Activated naive CD4-positive, alpha-beta T cell treated with anti-CD3 and anti-CD28 coated beads for 36 hours (primary cell): Measurements from ENCODE around the gene SLC9A1. TPM values are rescaled to one million over a fixed set of nuclear protein-coding genes. Genes with fewer than 3 reads are reported as not detected.

Experiments used
- CTCF ChIA-PET: fragments of 350-600 bp; sonication (Branson Sonifier 250); formaldehyde crosslinking; loops from one replicate; lab custom pipeline; 2021; ENCODE audit warnings: antibody characterized with exemption; lab: Charles Lee
- DNase-seq: peaks from one replicate; pipeline ENCODE4 v3.0.0-alpha.2; 2020
- H3K27ac Mint-ChIP-seq: one replicate; pipeline ENCODE4 v1.8.0; 2021; ENCODE audit warnings: mild to moderate bottlenecking, mixed read lengths
- H3K27me3 Mint-ChIP-seq: one replicate; pipeline ENCODE4 v1.8.0; 2021; ENCODE audit warnings: low read depth, mixed read lengths
- H3K36me3 Mint-ChIP-seq: one replicate; pipeline ENCODE4 v1.8.0; 2021; ENCODE audit warnings: low read depth, mixed read lengths
- H3K4me1 Mint-ChIP-seq: one replicate; pipeline ENCODE4 v1.8.0; 2021; ENCODE audit warnings: low read depth, mixed read lengths
- H3K4me3 Mint-ChIP-seq: one replicate; pipeline ENCODE4 v1.8.0; 2021; ENCODE audit warnings: mild to moderate bottlenecking, moderate library complexity, mixed read lengths
- H3K9me3 Mint-ChIP-seq: one replicate; pipeline ENCODE4 v1.8.0; 2021; ENCODE audit warnings: mixed read lengths
- intact Hi-C: fragments of 100-400 bp; cut with micrococcal nuclease; formaldehyde crosslinking; loops from one replicate; pipeline ENCODE4 v1.15.1; 2023
- total RNA-seq, 2 experiments: library from RNA; stranded (reverse); gene quantifications; one replicate each; pipeline ENCODE4 v1.2.3, GENCODE V29; 2021

The SLC9A1 gene
- total RNA-seq, 2 experiments from 2014 or later: 15.4 to 16.5 TPM

DNA sequence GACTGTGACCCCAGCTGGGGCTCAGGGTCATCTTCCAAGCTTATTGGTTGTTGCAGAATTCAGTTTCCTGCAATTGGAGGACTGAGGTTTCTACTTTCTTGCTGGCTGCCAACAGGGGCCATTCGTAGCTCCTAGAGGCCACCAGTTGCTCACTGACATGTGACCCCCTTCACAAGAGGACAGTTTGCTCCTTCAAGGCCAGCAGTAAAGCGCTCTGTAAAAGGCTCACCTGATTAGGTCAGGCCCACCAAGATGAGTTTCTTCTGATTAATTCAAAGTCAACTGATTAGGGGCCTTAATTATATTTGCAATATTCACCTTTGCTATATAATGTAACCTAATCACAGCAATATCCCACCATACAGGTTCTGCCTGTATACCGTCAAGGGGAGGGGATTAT lies 68.9 kb downstream of the SLC9A1 start:
- no peak overlapping the region for H3K27ac Mint-ChIP-seq
- no peak for DNase-seq
- H3K4me1 Mint-ChIP-seq: peaks cover 5% of the 10 kb centered on the region
- H3K4me3 Mint-ChIP-seq: no peak overlapping the region
- peaks cover 2% of the 10 kb centered on the region for H3K9me3 Mint-ChIP-seq
- intact Hi-C loops: no loop called here
- no peaks in the 10 kb centered on the region for H3K36me3 Mint-ChIP-seq
- H3K27me3 Mint-ChIP-seq: no peaks in the 10 kb centered on the region
- CTCF ChIA-PET: no interaction called here

DNA sequence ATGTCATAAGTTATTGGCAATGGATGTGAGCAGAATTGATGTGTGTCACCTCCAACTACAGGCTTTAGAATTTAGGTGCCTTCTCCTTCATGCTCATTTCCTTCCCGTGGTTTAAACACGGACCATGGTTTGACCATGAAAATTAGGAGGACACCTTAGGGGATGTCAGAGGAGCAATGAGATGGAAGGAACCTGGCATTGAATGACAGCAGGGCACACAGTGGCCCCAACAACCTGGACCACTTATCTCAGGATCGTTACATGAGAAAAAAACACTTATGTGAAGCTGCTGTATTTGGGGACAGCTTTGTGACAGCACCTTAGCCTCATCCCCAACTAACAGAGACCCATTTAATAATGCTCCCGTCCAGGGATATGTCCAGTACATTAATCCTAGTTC lies 70.8 kb downstream of the SLC9A1 start:
- no peak overlapping the region for H3K27ac Mint-ChIP-seq
- H3K4me1 Mint-ChIP-seq: peaks cover 5% of the 10 kb centered on the region

DNA sequence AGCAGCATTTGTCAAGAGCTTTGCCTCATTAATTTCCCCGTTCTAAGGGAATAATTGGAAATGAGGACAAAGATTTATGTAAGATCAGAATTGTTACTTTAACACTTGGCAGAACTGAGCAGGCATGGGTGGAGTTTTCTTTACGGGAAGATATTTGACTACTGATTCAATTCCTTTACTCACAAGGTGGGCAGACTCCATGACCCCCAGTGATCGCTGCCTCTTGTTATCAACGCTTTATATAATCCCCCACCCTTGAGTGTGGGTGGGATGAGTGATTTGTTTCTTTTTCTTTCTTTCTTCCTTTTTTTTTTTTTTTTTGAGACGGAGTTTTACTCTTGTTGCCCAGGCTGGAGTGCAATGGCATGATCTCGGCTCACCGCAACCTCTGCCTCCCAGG lies 77.0 kb downstream of the SLC9A1 start:
- CTCF ChIA-PET: interaction anchor here (1.0 kb wide), 2 partner anchors 34 to 81 kb away, joined by 4 to 5 read pairs; no protein-coding TSS in a partner anchor
- DNase-seq: no peak
- Mint-ChIP-seq H3K4me3 (no peak overlapping the region), H3K9me3 (no peaks in the 10 kb centered on the region), H3K27ac (no peak overlapping the region), H3K27me3 (no peaks in the 10 kb centered on the region), H3K36me3 (no peaks in the 10 kb centered on the region), H3K4me1 (no peaks in the 10 kb centered on the region)
- intact Hi-C loops: no loop called here

More for the DNA sequence above, 70.8 kb downstream of the SLC9A1 start:
- intact Hi-C loops: no loop called here
- Mint-ChIP-seq H3K27me3 (no peaks in the 10 kb centered on the region), H3K4me3 (no peak overlapping the region), H3K9me3 (peaks cover 2% of the 10 kb centered on the region), H3K36me3 (no peaks in the 10 kb centered on the region)
- CTCF ChIA-PET: interaction anchor here (0.6 kb wide), 1 partner anchor 49 kb away, joined by 3 read pairs; no protein-coding TSS in a partner anchor
- no peak for DNase-seq

DNA sequence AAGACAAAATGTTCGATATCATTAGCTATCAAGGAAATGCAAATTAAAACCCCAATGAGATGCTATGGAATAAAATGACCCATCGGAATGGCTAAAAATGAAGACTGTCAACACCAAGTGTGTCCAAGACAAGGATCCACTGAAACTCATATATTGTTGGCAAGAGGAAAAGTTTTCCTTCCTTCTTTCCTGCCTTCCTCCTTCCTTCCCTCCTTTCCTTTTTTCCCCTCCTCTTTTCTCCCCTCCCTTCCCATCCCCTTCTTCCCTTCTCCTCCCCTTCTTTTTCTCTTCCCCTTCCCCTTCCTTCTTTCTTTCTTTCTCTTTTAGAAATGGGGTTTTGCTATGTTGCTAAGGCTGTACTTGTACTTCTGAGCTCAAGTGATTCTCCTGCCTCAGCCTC lies 78.1 kb downstream of the SLC9A1 start:
- CTCF ChIA-PET: no interaction called here
- H3K9me3 Mint-ChIP-seq: no peaks in the 10 kb centered on the region

DNA sequence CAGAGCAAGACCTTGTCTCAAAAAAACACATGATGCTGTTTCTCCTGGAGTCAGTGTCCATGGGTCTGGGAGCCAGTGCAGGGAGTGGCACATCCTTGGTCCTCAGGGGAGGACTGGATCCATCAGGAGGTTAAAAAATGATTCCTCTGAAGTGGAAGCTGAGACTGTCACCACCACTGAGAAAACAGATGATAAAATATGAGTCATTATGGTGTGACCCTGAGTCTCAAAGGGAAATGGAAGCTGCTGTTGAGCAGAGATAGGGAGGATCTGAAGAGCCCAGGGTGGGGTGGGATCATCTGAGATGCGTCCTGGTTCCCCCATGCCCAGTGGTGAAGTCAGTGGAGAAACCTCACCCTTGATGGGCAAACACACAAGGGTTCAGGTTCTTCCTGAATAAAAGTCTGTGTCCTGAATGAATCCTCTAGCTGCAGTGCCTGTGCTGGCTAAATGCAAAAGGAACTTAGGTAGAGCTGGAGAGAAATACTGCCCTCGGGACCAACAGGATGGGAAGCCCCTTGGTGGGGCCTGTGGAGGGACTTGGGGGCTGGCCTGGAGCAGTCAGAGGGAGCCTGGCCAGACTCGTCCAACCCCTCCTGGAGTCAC lies 80.6 kb downstream of the SLC9A1 start:
- intact Hi-C loops: no loop called here
- no peak for DNase-seq
- no peak overlapping the region for H3K4me3 Mint-ChIP-seq
- no peaks in the 10 kb centered on the region for H3K27me3 Mint-ChIP-seq
- H3K27ac Mint-ChIP-seq: no peak overlapping the region
- H3K4me1 Mint-ChIP-seq: no peaks in the 10 kb centered on the region
- H3K36me3 Mint-ChIP-seq: no peaks in the 10 kb centered on the region
- H3K9me3 Mint-ChIP-seq: no peaks in the 10 kb centered on the region
- CTCF ChIA-PET: interaction anchor here (0.6 to 1.2 kb wide), 3 partner anchors 30 to 124 kb away, joined by 3 to 5 read pairs (median 4); no protein-coding TSS in a partner anchor

More for the DNA sequence above, 78.1 kb downstream of the SLC9A1 start:
- no peaks in the 10 kb centered on the region for H3K4me1 Mint-ChIP-seq
- no peak overlapping the region for H3K4me3 Mint-ChIP-seq
- H3K27me3 Mint-ChIP-seq: no peaks in the 10 kb centered on the region
- intact Hi-C loops: no loop called here
- no peak for DNase-seq
- no peaks in the 10 kb centered on the region for H3K36me3 Mint-ChIP-seq
- H3K27ac Mint-ChIP-seq: no peak overlapping the region

DNA sequence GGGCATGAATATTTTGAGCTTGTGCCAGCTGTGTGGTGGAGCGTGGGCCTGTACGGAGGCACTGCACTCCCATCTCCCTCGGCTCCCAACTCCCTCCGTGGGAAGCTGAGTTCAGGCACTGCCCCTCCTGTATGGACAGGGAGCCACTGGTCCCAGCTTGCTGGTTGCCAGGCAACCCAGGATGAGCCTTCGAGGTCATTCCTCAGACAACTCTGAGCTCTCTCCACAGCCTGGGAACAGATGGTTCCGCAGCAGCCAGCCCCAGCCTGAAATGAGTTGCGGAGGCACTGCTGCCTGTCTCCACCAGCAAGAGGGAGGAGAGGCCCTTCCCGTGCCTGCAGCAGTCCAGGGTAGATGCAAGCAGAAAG lies 83.9 kb downstream of the SLC9A1 start:
- no peak for DNase-seq
- H3K9me3 Mint-ChIP-seq: no peaks in the 10 kb centered on the region
- H3K27me3 Mint-ChIP-seq: no peaks in the 10 kb centered on the region
- no peak overlapping the region for H3K4me3 Mint-ChIP-seq
- intact Hi-C loops: no loop called here
- no peaks in the 10 kb centered on the region for H3K36me3 Mint-ChIP-seq
- CTCF ChIA-PET: interaction anchor here (1.3 to 1.5 kb wide), 2 partner anchors 25 to 27 kb away, joined by 4 to 6 read pairs; no protein-coding TSS in a partner anchor
- H3K4me1 Mint-ChIP-seq: no peaks in the 10 kb centered on the region
- no peak overlapping the region for H3K27ac Mint-ChIP-seq

DNA sequence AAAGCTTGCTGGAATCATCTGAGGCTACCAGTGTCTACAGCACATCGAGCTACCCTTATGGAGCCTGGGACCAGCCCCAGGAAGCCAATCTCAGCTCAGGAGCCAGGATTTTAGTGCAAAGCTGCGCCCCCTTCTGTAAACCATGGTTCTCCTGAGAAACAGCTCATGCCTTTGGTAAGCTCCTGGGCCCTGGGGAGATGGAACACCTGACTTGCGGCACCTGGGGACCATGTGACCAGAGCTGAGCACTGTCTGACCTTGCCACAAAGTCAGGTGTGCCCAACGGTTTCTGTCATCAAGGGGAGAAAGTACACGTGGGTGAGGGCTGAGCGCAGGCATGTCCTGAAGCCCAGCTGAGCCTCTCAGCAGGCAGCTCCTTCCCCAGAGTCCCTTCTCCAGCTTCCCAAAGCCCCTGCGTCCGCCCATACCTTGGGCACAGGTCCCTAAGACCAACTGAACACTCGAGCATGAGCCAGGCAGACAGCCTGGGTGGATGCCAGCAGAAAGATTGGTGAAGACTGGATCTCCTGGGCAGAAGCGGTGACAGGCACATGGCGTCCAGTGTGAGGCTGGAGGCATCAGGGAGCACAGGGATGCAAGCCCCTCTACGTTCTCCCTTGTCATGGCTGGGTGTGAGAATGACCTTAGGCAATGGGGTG lies 84.4 kb downstream of the SLC9A1 start:
- Mint-ChIP-seq H3K36me3 (no peaks in the 10 kb centered on the region), H3K4me3 (no peak overlapping the region), H3K4me1 (no peaks in the 10 kb centered on the region), H3K27ac (no peak overlapping the region), H3K9me3 (no peaks in the 10 kb centered on the region), H3K27me3 (no peaks in the 10 kb centered on the region)
- no peak for DNase-seq
- intact Hi-C loops: no loop called here
- CTCF ChIA-PET: interaction anchor here (1.3 to 1.5 kb wide), 3 partner anchors 25 to 27 kb away, joined by 4 to 6 read pairs (median 4); no protein-coding TSS in a partner anchor

DNA sequence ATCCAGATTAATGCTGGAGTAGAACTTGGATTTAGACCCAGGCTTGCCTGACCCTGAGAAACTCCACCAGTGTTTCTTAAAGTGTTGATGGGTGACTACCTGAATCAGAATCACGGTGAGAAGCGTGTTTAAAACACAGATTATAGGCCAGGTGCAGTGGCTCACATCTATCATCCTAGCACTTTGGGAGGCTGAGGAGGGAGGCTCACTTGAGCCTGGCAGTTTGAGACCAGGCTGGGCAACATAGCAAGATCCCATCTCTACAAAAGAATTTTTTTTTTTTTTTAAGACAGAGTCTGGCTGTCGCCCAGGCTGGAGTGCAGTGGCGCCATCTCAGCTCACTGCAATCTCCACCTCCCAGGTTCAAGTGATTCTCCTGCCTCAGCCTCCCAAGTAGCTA lies 86.0 kb downstream of the SLC9A1 start:
- H3K27ac Mint-ChIP-seq: no peak overlapping the region
- CTCF ChIA-PET: interaction anchor here (0.6 kb wide), 2 partner anchors 24 to 65 kb away, joined by 3 to 4 read pairs; no protein-coding TSS in a partner anchor
- no peak for DNase-seq

DNA sequence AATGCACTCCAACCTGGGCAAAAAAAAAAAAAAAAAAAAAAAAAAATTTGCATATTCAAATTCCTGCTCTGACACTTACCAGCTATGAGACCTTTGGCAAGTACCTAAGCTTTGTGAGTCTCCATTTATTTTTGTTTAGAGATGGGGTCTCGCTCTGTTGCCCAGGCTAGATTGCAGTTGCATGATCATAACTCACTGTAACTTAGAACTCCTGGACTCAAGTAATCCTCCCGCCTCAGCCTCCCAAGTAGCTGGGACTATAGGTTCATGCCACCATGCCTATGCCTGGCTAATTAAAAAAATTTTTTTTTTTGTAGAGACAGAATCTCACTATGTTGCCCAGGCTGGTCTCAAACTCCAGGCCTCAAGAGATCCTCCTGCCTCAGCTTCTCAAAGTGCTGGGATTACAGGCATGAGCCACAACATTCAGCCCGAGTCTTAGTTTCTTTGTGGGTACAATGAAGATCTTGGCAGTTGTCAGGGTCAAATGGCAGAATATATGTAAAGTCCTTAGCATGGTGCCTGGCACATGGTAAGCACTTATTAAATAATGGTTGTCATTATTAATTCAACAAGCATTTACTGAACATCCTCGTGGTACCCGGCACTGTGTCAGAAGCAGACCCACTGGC lies 88.8 kb downstream of the SLC9A1 start:
- CTCF ChIA-PET: interaction anchor here (0.6 to 0.7 kb wide), 2 partner anchors 14 to 561 kb away, joined by 3 to 4 read pairs; no protein-coding TSS in a partner anchor

More for the DNA sequence above, 86.0 kb downstream of the SLC9A1 start:
- intact Hi-C loops: no loop called here
- Mint-ChIP-seq H3K27me3 (no peaks in the 10 kb centered on the region), H3K4me1 (no peaks in the 10 kb centered on the region), H3K9me3 (no peaks in the 10 kb centered on the region), H3K4me3 (no peak overlapping the region), H3K36me3 (no peaks in the 10 kb centered on the region)

DNA sequence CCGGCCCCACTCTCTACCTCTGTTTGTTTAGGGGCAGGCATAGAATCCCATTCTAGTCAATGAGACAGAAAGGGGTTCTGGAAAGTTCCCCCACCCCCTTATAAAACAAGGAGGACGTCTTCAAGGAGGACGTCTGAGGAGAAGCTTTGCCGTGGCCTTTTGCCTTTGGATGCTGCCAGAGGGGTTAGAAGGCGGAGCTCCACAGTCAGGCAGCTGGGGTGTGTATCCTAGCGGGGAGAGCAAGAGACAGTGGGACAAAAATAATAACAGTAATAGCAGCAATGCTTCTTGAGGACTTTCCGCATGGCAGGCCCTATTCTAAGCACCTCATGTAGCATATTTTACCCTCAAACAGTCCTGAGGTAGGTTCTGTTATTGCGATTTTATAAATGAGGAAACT lies 94.0 kb downstream of the SLC9A1 start:
- H3K4me3 Mint-ChIP-seq: no peak overlapping the region
- H3K36me3 Mint-ChIP-seq: no peaks in the 10 kb centered on the region
- H3K9me3 Mint-ChIP-seq: no peaks in the 10 kb centered on the region
- no peak overlapping the region for H3K27ac Mint-ChIP-seq
- CTCF ChIA-PET: interaction anchor here (1.2 kb wide), 1 partner anchor 36 kb away, joined by 3 read pairs; no protein-coding TSS in a partner anchor
- no peak for DNase-seq
- H3K27me3 Mint-ChIP-seq: no peaks in the 10 kb centered on the region
- no peaks in the 10 kb centered on the region for H3K4me1 Mint-ChIP-seq
- intact Hi-C loops: no loop called here

More for the DNA sequence above, 88.8 kb downstream of the SLC9A1 start:
- Mint-ChIP-seq H3K36me3 (no peaks in the 10 kb centered on the region), H3K4me3 (no peak overlapping the region), H3K4me1 (no peaks in the 10 kb centered on the region), H3K9me3 (no peaks in the 10 kb centered on the region), H3K27ac (no peak overlapping the region), H3K27me3 (no peaks in the 10 kb centered on the region)
- intact Hi-C loops: no loop called here
- no peak for DNase-seq

DNA sequence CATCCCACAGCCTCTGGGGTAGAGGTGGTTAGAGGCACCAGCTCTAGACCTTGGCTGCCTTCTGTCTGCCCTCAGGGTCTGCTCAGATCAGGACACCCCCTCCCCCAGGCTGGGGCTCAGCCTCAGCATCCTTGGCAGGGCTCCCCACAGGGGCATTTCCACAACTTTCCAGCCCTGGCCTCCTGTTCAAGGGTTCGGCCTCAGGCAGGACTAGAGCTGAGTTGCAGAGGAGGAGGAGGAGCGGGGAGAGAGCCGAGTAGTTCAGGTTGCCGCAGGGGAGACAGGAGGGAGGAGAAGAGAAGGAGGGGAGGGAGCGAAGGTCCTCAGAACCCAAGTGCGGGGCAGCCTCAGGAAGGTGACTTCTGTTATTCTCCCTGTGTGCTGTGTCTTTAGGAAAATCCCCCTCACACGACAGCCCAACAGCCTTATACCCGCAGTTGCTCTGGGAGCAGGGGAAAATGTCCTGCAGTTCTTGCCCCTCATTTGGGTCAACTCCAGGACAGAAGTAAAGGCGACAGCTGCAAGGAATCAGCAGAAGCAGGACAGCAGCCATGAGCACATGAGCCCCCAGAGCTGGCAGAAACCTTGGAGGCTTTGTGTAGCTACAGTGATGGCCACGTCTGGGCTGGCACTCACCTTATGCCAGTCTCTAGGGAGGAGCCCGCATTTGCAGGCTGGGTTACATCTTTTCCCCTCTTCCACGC lies 95.8 kb downstream of the SLC9A1 start:
- no peak for DNase-seq
- H3K4me3 Mint-ChIP-seq: no peak overlapping the region
- H3K4me1 Mint-ChIP-seq: no peaks in the 10 kb centered on the region
- no peak overlapping the region for H3K27ac Mint-ChIP-seq
- intact Hi-C loops: no loop called here
- CTCF ChIA-PET: no interaction called here
- no peaks in the 10 kb centered on the region for H3K36me3 Mint-ChIP-seq
- H3K9me3 Mint-ChIP-seq: no peaks in the 10 kb centered on the region
- H3K27me3 Mint-ChIP-seq: no peaks in the 10 kb centered on the region
